Thoracic aorta (tissue), 2 donors: ENCODE data around the gene ABHD16B. TPM values are rescaled to one million over a fixed set of nuclear protein-coding genes. Genes with fewer than 3 reads are reported as not detected.

Experiments
- ATAC-seq: fragments of 150-250 bp; one replicate; pipeline ENCODE4 v1.8.0; 2017; ENCODE audit warnings: low read depth; ENCODE audit not compliant: insufficient number of reproducible peaks, low FRiP score
- DNase-seq: peaks from one replicate; pipeline ENCODE4 v3.0.0-alpha.2; 2020; ENCODE audit warnings: low spot score
- H3K27ac ChIP-seq, 2 donors: fragments of 200-600 bp; sonication (generic); 1 replicate in 1 of 2; 2 replicates in 1 of 2; pipeline ENCODE4 v1.5.1; 2016; ENCODE audit warnings: mild to moderate bottlenecking in 2 of 2, moderate library complexity in 2 of 2
- H3K27me3 ChIP-seq: fragments of 200-600 bp; sonication (generic); replicated peaks from 2 replicates; pipeline ENCODE4 v1.6.0; 2016; ENCODE audit warnings: mild to moderate bottlenecking; ENCODE audit not compliant: insufficient read depth
- H3K36me3 ChIP-seq: fragments of 200-600 bp; sonication (generic); one replicate; pipeline ENCODE4 v1.5.1; 2016
- H3K4me1 ChIP-seq, 2 donors: fragments of 200-600 bp; sonication (generic); 1 replicate in 1 of 2; 2 replicates in 1 of 2; pipeline versions ENCODE4 v1.5.1 to v1.6.0; 2016; ENCODE audit warnings: low read depth in 2 of 2, mild to moderate bottlenecking in 1 of 2; ENCODE audit not compliant: control insufficient read depth in 1 of 2
- H3K4me3 ChIP-seq: fragments of 200-600 bp; sonication (generic); 2 replicates; pipeline ENCODE4 v1.5.1; 2016; ENCODE audit warnings: mild to moderate bottlenecking
- H3K9me3 ChIP-seq: fragments of 200-600 bp; sonication (generic); 2 replicates; pipeline ENCODE4 v1.5.1; 2016
- CTCF ChIP-seq: fragments of 200-600 bp; sonication (generic); IDR thresholded peaks from one replicate; pipeline ENCODE4 v1.5.1; 2019; ENCODE audit warnings: antibody characterized with exemption
- total RNA-seq, 2 donors: library from RNA; depleted of rRNA; stranded (reverse); fragments of >200 nt; gene quantifications; one replicate each; pipeline versions ENCODE4 v1.1.0 to v1.2.3, GENCODE V29; 2016

The ABHD16B gene
- total RNA-seq, 2 donors from 2014 or later, result not detected

GRCh38 chr20:63893999-63894357 lies 32.7 kb downstream of the ABHD16B start:
- Histone ChIP-seq H3K9me3 (no peaks in the 10 kb centered on the region), H3K4me3 (peak overlapping the region; percentile 78), H3K27ac (peak overlapping the region; percentile 39 to 46), H3K4me1 (peaks cover 12 to 27% of the 10 kb centered on the region in 2 donors), H3K27me3 (no peaks in the 10 kb centered on the region), H3K36me3 (peaks cover 23% of the 10 kb centered on the region)
- TF ChIP-seq CTCF, result no peak
- ATAC-seq (no peak), DNase-seq (no peak)

- H3K9me3 ChIP-seq, result no peaks in the 10 kb centered on the region
- TF ChIP-seq CTCF, result no peak
- ATAC-seq, result peak; percentile 94
- DNase-seq, result peak; percentile 73
- H3K4me3 ChIP-seq, result peak within 1 kb of the TSS; percentile 83
- H3K27me3 ChIP-seq, result no peaks in the 10 kb centered on the region
- H3K27ac ChIP-seq, result peak within 1 kb of the TSS; percentile 50 to 72
- peaks cover 18% of the 10 kb centered on the region for H3K36me3 ChIP-seq
- H3K4me1 ChIP-seq, result peaks cover 12 to 27% of the 10 kb centered on the region in 2 donors
These were observed 33.3 kb downstream of the ABHD16B start, which contains the start of gene DNAJC5 for GRCh38 chr20:63894358-63895201. Gene DNAJC5, plus strand, starts transcription at chr20:63895126. Its CDS starts 33,220 bp downstream, at chr20:63928346.

GRCh38 chr20:63895202-63895951 lies 34.1 kb downstream of the ABHD16B start:
- ATAC-seq (no peak), DNase-seq (no peak)
- no peak for TF ChIP-seq CTCF
- H3K27me3 ChIP-seq, result no peaks in the 10 kb centered on the region
- no peaks in the 10 kb centered on the region for H3K9me3 ChIP-seq
- H3K27ac ChIP-seq, result peak overlapping the region; percentile 50 to 72
- H3K4me1 ChIP-seq, result peaks cover 12 to 27% of the 10 kb centered on the region in 2 donors
- H3K36me3 ChIP-seq, result peaks cover 10% of the 10 kb centered on the region
- H3K4me3 ChIP-seq, result peak overlapping the region; percentile 83

GRCh38 chr20:63895952-63896263 lies 34.6 kb downstream of the ABHD16B start:
- Histone ChIP-seq H3K27me3 (no peaks in the 10 kb centered on the region), H3K36me3 (peaks cover 6% of the 10 kb centered on the region), H3K9me3 (no peaks in the 10 kb centered on the region), H3K4me3 (peak overlapping the region; percentile 83), H3K4me1 (peaks cover 12 to 27% of the 10 kb centered on the region in 2 donors), H3K27ac (peak overlapping the region; percentile 50 to 72)
- DNase-seq (no peak), ATAC-seq (no peak)
- TF ChIP-seq CTCF, result no peak
